ENCODE data around the gene PNLDC1.

PNLDC1 gene

GRCh38 chr6:159854959-159855358, 54.9 kb downstream of the PNLDC1 start:
- no peak for DNase-seq

GRCh38 chr6:159858259-159858658, 58.2 kb downstream of the PNLDC1 start:
- no peak for DNase-seq

GRCh38 chr6:159860482-159860881, 60.4 kb downstream of the PNLDC1 start:
- DNase-seq: no peak

GRCh38 chr6:159862103-159862502, 62.0 kb downstream of the PNLDC1 start:
- DNase-seq: no peak

GRCh38 chr6:159863341-159863740, 63.3 kb downstream of the PNLDC1 start:
- peak; percentile 12 for DNase-seq

- no peak for DNase-seq
Observed at GRCh38 chr6:159865226-159865920, 65.3 kb downstream of the PNLDC1 start.

GRCh38 chr6:159866286-159867247, 66.5 kb downstream of the PNLDC1 start:
- DNase-seq: no peak
